GM18526 (cell line): Measurements from ENCODE around the gene TOB1.

Experiments
- POLR2A ChIP-seq: IDR thresholded peaks from 3 replicates; pipeline ENCODE4 v1.6.1; 2011; ENCODE audit not compliant: insufficient read length; ENCODE audit errors: extremely low read depth

The TOB1 gene

DNA sequence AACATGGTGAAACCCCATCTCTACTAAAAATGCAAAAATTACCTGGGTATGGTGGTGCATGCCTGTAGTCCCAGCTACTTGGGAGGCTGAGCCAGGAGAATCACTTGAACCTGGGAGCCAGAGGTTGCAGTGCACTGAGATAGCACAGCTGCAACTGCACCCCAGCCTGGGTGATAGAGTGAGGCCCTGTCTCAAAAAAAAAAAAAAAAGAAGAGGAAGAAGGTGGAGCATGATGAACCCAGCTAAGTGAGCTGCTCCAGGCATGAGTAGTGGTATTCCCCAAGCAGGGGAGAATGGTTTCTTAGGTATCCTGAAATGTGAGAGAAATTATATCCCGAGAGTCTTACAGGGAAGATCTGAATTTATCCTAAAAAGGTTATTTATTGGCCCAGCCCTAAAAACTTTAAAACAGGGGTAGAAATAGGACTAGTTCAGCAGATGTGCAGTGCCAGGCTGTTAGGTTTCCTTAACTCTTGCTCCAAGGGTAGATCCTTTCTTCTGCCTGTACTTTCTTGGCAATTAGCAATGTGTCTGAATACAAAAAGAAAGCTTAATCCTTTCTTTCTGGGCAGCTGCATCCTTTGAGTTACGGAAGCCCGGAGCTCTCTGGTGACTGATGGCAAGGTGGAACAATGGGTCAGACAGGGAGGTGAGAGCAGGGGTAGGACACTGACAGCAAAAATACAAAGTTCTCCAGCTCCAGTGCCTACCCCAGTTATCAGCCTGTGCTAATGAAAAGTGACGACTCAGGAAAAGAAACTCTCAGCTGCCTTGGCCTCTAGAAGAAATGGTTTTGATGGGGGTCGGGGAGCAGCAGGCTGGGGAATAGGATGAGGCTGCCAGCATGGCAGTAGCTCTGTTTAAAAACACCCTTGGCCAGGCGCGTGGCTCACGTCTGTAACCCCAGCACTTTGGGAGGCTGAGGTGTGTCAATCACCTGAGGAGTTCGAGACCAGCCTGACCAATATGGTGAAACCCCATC is 36.5 kb upstream of the TOB1 start:
- no peak for TF ChIP-seq POLR2A

DNA sequence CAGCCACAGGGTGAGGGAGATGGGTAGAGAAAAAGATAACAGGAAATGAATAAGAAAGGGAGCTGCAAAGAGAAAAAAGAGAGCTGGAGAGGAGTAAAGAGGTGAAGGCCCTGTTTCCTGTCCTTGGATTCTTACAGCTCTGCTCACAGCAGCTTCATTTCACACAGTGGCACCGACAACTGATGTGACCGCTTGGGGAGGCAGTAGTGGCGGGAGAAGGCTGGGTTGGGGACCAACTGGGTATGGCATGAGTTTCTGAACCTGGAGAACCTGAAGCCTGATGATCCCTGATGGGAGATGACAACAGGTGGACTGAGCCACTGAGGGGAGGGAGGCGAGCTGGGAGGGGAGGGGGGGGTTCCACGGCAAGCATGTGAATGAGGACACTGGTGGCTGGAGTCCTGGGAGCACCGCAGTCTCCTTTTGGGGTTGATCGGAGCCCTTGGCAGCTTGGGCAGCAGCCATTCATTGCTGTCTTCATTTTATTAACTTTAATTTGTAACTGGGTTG is 34.3 kb upstream of the TOB1 start:
- no peak for TF ChIP-seq POLR2A

DNA sequence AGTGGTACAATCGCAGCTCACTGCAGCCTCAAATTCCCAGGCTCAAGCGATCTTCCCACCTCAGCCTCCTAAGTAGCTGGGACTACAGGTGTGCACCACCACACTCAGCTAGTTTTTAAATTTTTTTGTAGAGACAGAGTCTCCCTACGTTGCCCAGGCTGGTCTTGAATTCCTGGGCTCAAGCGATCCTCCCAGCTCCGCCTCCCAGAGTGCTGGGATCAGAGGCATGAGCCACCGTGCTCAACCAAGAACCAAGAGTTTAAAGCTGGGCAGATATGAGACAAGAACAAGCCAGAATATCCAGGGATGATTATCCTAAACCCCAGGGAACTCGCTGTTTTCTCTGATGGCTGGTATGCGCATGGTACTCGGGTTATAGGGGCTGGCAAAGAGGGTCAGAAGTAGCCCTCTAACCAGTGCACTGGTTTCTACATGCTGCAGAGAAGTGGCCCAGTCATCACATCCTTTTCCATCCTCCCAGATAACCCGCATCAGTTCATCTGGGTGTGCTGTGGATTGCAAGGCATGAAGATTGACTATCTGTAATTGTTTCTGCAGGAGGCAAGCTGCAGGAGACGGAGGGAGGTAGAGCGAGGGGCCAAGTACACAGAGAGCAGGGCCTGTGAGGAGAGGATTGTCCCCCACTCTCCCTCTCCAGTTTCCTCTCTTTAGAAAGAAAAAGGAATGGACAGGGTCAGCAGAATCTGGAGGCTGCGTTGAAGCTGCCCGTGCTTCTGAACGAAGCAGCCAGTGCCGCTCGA is 33.6 kb upstream of the TOB1 start:
- no peak for TF ChIP-seq POLR2A

DNA sequence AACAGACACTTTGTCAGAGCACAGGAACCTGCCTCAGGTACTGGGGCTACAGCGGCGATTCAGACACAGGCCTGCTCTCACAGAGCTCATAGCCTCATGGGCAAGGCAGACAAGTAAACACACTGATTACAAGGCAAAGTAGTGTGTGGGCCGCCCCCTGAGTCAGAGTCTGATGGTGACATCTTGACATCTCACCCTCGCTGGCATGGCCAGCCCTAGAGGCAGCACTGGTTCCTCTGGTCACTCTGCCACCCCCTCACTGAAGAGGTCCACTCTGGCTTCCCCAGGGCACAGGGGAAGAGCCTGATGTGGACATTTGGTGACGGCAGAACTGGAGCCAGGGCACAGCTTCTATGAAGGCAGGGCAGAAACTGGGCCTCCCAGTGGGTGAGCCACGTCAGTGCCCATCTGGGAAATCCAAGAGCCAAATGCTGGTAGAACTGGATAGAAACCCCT is 32.9 kb upstream of the TOB1 start:
- TF ChIP-seq POLR2A = no peak

DNA sequence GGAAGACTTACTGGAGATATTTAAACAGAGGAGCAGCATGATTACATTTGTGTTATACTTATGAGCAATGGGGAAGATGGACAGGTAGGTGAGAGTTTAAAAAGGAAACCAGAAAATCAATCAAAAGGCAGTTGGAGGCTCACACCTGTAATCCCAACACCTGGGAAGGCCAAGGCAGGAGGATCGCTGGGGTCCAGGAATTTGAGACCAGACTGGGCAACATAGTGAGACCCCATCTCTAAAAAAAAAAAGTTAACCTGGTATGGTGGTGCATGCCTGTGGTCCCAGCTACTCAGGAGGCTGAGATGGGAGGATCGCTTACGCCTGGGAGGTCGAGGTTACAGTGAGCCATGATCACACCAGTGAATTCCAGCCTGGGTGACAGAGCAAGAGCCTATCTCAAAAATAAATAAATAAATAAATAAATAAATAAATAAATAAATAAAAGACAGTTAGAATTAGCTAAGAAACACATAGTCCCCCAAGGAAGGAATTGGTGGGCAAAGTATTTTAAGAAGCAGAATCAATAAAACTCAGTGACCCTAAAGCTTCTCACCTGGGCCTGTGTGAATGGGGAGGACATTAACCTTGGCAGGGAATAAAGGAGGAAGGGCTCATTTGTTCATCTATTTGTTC is 32.3 kb upstream of the TOB1 start:
- no peak for TF ChIP-seq POLR2A

DNA sequence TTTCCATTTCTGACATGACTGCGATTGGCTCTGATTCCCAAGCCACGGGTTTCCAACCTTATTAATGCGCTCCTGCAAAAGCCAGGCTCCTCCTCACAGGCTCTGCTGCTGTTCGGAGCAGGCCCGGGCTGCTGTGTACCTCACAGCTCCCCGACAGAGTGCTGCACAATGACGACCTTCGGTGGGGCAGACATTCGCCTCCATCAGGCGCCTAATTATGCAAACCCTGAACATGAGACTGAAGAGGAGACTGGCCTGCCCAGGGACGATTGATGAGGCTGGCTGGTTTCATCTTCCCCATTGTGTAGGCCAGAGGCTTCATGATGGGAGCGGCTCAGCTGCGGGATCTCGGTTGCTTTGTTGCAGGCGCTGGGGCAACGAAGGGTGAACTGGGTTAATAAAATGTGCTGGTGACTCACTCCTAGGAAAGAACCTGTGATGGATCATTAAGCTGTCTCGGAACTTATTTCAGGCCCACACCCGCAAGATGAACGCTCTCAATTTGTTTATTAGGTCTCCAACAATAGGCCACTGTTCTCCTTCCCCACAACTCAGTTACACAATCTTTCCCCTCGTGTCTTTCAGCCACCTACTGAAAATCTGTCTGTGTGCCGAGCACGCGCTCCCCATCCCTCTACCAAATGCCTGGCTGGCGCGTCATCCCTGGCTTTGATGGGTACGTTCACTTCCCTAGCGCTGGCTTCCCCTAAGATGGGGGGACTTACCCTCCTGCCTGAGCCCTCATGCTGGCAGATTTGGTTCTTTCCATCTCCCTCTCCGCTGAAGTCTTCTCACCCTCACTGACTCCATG is 27.2 kb upstream of the TOB1 start:
- TF ChIP-seq POLR2A = no peak

DNA sequence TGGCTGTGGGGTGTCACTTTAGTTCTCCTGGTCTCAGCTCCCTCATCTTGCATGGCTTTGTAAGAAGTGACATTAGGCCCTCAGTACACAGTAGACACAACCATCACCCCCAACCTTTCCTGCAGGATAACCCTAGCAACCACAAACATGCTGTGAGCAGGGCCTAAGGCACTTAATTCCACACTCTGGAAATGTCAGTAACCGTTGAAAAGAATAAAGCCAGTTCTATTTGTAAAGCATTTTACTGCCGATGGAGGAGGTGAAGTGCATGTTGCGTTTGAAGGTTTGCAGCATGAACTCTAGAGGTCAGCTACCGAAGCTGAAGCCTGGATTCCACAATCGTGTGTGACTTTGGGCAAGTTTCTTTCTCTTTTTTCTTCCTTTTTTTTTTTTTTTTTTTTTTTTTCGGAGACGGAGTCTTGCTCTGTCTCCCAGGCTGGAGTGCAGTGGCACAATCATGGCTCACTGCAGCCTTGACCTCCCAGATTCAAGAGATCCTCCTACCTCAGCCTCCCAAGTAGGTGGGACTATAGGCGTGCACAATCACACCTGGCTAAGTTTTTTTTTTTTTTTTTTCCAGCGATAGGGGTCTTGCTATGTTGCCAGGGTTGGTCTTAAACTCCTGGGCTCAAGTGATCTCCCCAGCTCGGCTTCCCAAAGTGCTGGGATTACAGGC is 26.1 kb upstream of the TOB1 start:
- TF ChIP-seq POLR2A = no peak

DNA sequence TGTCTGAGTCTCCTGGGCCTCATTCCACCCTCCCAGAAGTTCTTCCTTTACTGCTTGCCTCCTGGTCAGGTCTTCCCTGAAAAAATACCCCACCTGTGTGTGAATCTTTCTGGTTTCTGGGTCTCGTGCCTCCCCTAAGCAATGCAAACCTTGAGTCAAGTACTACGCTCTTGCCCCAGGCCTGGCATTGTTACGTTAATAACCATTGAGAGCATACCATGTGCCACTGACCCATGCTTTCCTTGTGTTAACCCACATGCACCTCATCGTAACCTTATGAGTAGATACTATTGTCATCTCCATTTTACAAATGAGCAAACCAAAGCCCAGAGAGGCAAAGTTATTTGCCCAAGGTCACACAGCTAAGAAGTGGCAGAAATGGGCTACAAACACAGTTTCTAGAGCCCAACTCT is 25.4 kb upstream of the TOB1 start:
- no peak for TF ChIP-seq POLR2A

DNA sequence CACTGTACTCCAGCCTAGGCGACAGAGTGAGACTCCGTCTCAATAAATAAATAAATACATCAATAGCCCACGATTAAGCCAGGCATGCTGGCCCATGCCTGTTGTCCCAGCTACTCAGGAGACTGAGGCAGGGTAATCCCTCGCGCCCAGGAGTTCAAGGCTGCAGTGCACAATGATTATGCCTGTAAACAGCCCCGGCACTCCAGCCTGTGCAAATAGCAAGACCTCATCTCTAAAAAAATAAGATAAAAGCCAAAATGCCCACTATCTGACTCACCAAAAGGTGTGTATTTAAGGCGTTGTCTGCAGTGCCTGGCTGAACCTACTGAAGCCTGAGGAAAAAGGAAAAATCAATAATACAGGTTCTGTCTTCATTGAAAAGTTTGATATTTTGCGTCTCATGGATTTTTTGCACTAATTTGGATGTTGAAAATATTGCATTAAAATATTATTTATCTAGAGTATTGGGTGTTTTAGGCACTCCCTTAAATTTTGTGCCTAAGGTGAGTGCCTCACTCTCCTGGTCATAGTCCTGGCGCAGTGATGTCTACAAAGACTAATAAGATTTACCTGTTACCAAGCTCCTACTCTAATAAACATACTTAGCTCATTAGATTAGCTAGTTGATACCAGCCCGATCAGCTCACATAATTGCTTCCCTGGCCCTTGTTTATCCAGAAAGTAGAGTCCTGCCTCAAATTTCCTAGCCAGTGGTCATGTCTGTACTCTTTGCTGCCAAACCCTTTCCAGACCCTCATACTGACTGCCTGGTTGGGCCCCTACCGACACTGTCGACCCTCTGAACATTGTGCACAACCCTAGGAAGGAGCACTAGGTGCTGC is 24.7 kb upstream of the TOB1 start:
- no peak for TF ChIP-seq POLR2A

DNA sequence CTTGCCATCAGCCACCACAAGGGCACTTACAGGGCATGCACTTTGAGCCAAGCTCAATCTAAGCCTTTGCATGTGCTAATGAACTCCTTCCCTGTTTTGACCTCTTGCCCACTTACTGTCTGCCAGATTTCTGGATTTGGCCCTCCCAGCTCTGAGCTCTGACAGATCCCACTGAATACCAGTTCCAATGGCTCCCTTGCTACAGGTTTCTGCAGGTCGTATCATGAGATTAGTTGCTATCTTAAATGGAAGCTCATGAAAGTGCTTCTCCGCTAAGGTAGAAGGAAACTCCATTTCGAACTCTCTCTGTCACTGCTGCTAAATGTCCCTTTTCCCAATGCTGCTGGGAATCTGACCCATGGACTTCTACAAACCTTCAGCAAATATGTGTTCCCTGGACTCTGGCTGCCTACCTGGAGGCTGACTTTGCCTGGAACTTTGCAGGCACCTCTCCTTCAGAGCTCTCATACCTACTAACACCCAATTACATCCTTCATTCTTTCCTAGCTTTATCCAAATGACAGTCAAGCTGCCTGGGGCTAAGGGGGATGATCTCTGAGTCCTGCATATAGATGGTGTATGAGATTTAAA is 23.5 kb upstream of the TOB1 start:
- no peak for TF ChIP-seq POLR2A

DNA sequence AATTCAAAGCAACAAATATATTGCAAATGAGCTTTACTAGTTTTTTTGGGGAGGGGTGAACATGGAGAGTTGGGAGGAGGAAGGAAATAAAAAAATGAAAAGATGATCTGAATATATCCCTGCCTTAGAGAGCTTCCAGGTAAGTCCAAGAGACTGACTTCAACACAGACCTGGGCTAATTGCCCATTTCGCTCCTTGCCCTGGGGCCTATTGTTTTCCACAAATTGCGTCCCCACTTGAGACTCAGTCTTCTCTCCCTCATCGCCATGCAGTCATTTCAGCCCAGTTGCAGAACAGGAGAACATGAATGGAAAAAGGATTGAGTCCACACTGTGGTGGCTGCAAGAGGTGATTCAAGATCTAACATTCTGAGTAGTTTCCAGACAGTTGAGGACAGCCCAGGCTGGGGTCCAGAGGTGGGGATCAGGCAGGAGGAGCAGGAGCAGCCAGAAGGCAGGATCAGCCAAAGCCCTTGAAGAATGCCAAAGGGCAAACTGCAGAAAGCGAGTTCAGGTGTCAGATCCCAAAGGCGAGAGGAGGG is 21.6 kb upstream of the TOB1 start:
- TF ChIP-seq POLR2A = no peak
